Prostate gland (tissue), 2 donors: Measurements from ENCODE around the gene RABGAP1L. TPM values are rescaled to one million over a fixed set of nuclear protein-coding genes. Genes with fewer than 3 reads are reported as not detected.
A peak's percentile ranks its signal among the peaks of the same experiment; 100 is the strongest.

Experiments used
- DNase-seq: peaks from one replicate; pipeline ENCODE4 v3.0.0-alpha.2; 2019; ENCODE audit warnings: low spot score
- H3K27ac ChIP-seq, 2 donors: fragments of 200-600 bp; sonication (generic); 2 replicates each; pipeline ENCODE4 v1.5.1; 2017 to 2019
- H3K27me3 ChIP-seq: fragments of 200-600 bp; sonication (generic); replicated peaks from 2 replicates; pipeline ENCODE4 v1.5.1; 2019; ENCODE audit not compliant: insufficient read depth
- H3K36me3 ChIP-seq, 2 donors: fragments of 200-600 bp; sonication (generic); 1 replicate in 1 of 2; 2 replicates in 1 of 2; pipeline versions ENCODE4 v1.5.1 to v1.8.1; 2017 to 2019
- H3K4me1 ChIP-seq: fragments of 200-600 bp; sonication (generic); replicated peaks from 2 replicates; pipeline ENCODE4 v1.5.1; 2019
- H3K4me3 ChIP-seq, 2 donors: fragments of 200-600 bp; sonication (generic); 2 replicates each; pipeline ENCODE4 v1.5.1; 2017 to 2019
- H3K9me3 ChIP-seq: fragments of 200-600 bp; sonication (generic); 2 replicates; pipeline ENCODE4 v1.5.1; 2017
- CTCF ChIP-seq, 4 experiments: fragments of 200-600 bp in 2 of 4; fragments of 450-650 bp in 2 of 4; sonication (generic) in 2 of 4; IDR thresholded peaks; 1 replicate in 3 of 4; 2 replicates in 1 of 4; pipeline ENCODE4 v1.5.1; 2016 to 2019; ENCODE audit warnings: antibody characterized with exemption in 4 of 4, mild to moderate bottlenecking in 2 of 4, moderate library complexity in 2 of 4
- POLR2A ChIP-seq: fragments of 450-650 bp; IDR thresholded peaks from one replicate; pipeline ENCODE4 v1.6.1; 2016; ENCODE audit warnings: antibody characterized with exemption, mild to moderate bottlenecking
- POLR2AphosphoS5 ChIP-seq: sonication (generic); formaldehyde crosslinking; IDR thresholded peaks from one replicate; pipeline ENCODE4 v1.6.1; 2017; ENCODE audit warnings: antibody characterized with exemption
- whole genome bisulfite sequencing: methylation state at CpG from one replicate; pipeline ENCODE4 v1.1.5; 2018; 5-methylcytosine and 5-hydroxymethylcytosine counted together
- intact Hi-C: fragments of 100-400 bp; cut with DNase I; formaldehyde crosslinking; loops from one replicate; pipeline ENCODE4 v1.14.2; 2022
- total RNA-seq, 2 donors: library from RNA; depleted of rRNA; stranded (reverse); fragments of >200 nt; gene quantifications; one replicate each; pipeline ENCODE4 v1.1.0, GENCODE V29; 2016

RABGAP1L gene
- total RNA-seq, 2 donors from 2014 or later = 32.3 to 41.5 TPM

- intact Hi-C loops = no loop called here
- WGBS = 25% methylated on average over 5 of the region's 5 CpGs
These were observed 830.4 kb downstream of the RABGAP1L start for GRCh38 chr1:174989536-174990220.

GRCh38 chr1:174990382-174990999 is 831.2 kb downstream of the RABGAP1L start:
- Histone ChIP-seq H3K27me3 (no peaks in the 10 kb centered on the region), H3K27ac (peak overlapping the region; percentile 69 to 86), H3K36me3 (no peaks in the 10 kb centered on the region), H3K4me3 (peak overlapping the region; percentile 31 to 38), H3K4me1 (no peaks in the 10 kb centered on the region), H3K9me3 (no peaks in the 10 kb centered on the region)
- intact Hi-C loops = no loop called here
- peak; percentile 71 for TF ChIP-seq POLR2AphosphoS5
- TF ChIP-seq POLR2A = peak; percentile 8
- TF ChIP-seq CTCF (IDR thresholded peaks at IDR 0.05) = no peak
- peak; percentile 32 for DNase-seq
- 37% methylated on average over 6 of the region's 6 CpGs for WGBS

More at GRCh38 chr1:174989536-174990220, 830.4 kb downstream of the RABGAP1L start:
- no peak for TF ChIP-seq POLR2A
- TF ChIP-seq POLR2AphosphoS5 = no peak
- no peak for TF ChIP-seq CTCF (IDR thresholded peaks at IDR 0.05)
- peak overlapping the region; percentile 69 to 86 for H3K27ac ChIP-seq
- no peak overlapping the region for H3K4me3 ChIP-seq
- no peaks in the 10 kb centered on the region for H3K27me3 ChIP-seq
- no peak for DNase-seq
- H3K4me1 ChIP-seq = no peaks in the 10 kb centered on the region
- H3K9me3 ChIP-seq = no peaks in the 10 kb centered on the region
- no peaks in the 10 kb centered on the region for H3K36me3 ChIP-seq

GRCh38 chr1:174991473-174991872 is 832.2 kb downstream of the RABGAP1L start:
- no peak overlapping the region for H3K4me3 ChIP-seq
- no peak overlapping the region for H3K27ac ChIP-seq
- H3K36me3 ChIP-seq = no peaks in the 10 kb centered on the region
- H3K27me3 ChIP-seq = no peaks in the 10 kb centered on the region
- no peaks in the 10 kb centered on the region for H3K9me3 ChIP-seq
- intact Hi-C loops = no loop called here
- TF ChIP-seq POLR2A = no peak
- TF ChIP-seq POLR2AphosphoS5 = no peak
- no peak for TF ChIP-seq CTCF (IDR thresholded peaks at IDR 0.05)
- 80% methylated on average over 1 of the region's 1 CpG for WGBS
- no peak for DNase-seq
- no peaks in the 10 kb centered on the region for H3K4me1 ChIP-seq

- intact Hi-C loops = loop anchor here (5.0 kb wide), 1 partner anchor 223 kb away; no protein-coding TSS in a partner anchor
- Histone ChIP-seq H3K36me3 (no peaks in the 10 kb centered on the region), H3K4me3 (no peak overlapping the region), H3K4me1 (no peaks in the 10 kb centered on the region), H3K9me3 (no peaks in the 10 kb centered on the region), H3K27me3 (no peaks in the 10 kb centered on the region), H3K27ac (no peak overlapping the region)
- DNase-seq = no peak
- 71% methylated on average over 3 of the region's 3 CpGs for WGBS
- no peak for TF ChIP-seq CTCF (IDR thresholded peaks at IDR 0.05)
- no peak for TF ChIP-seq POLR2AphosphoS5
- TF ChIP-seq POLR2A = no peak
These were observed 835.8 kb downstream of the RABGAP1L start for GRCh38 chr1:174995121-174995520.

GRCh38 chr1:174995916-174996315 is 836.6 kb downstream of the RABGAP1L start:
- no peak for DNase-seq
- intact Hi-C loops = loop anchor here (5.0 kb wide), 1 partner anchor 224 kb away; no protein-coding TSS in a partner anchor
- 91% methylated on average over 1 of the region's 1 CpG for WGBS

More at GRCh38 chr1:174995916-174996315, 836.6 kb downstream of the RABGAP1L start:
- Histone ChIP-seq H3K27me3 (no peaks in the 10 kb centered on the region), H3K27ac (no peak overlapping the region), H3K4me3 (no peak overlapping the region), H3K4me1 (no peaks in the 10 kb centered on the region), H3K9me3 (no peaks in the 10 kb centered on the region), H3K36me3 (no peaks in the 10 kb centered on the region)
- no peak for TF ChIP-seq CTCF (IDR thresholded peaks at IDR 0.05)
- TF ChIP-seq POLR2A = no peak
- no peak for TF ChIP-seq POLR2AphosphoS5
